Uterus (tissue), 4 donors: Measurements from ENCODE around the gene SLFN12. TPM values are rescaled to one million over a fixed set of nuclear protein-coding genes. Genes with fewer than 3 reads are reported as not detected.

Source experiments
- DNase-seq, 2 donors: peaks; one replicate each; pipeline ENCODE4 v3.0.0-alpha.2; 2019 to 2020
- H3K27ac ChIP-seq, 2 donors: fragments of 200-600 bp; sonication (generic); 1 replicate in 1 of 2; 2 replicates in 1 of 2; pipeline ENCODE4 v1.5.1; 2016 to 2018
- H3K27me3 ChIP-seq, 2 donors: fragments of 200-600 bp; sonication (generic); one replicate each; pipeline ENCODE4 v1.5.1; 2018 to 2019; ENCODE audit warnings: control low read depth in 1 of 2
- H3K36me3 ChIP-seq, 2 donors: fragments of 200-600 bp; sonication (generic); one replicate each; pipeline ENCODE4 v1.5.1; 2019; ENCODE audit warnings: control low read depth in 1 of 2
- H3K4me1 ChIP-seq, 2 donors: fragments of 200-600 bp; sonication (generic); one replicate each; pipeline ENCODE4 v1.5.1; 2018 to 2019; ENCODE audit warnings: control low read depth in 1 of 2
- H3K4me3 ChIP-seq, 2 donors: fragments of 200-600 bp; sonication (generic); 1 replicate in 1 of 2; 2 replicates in 1 of 2; pipeline ENCODE4 v1.5.1; 2018 to 2019; ENCODE audit warnings: mild to moderate bottlenecking in 1 of 2
- H3K9me3 ChIP-seq, 2 donors: fragments of 200-600 bp; sonication (generic); one replicate each; pipeline ENCODE4 v1.5.1; 2019; ENCODE audit warnings: control low read depth in 1 of 2
- POLR2A ChIP-seq, 2 donors: fragments of 450-650 bp; IDR thresholded peaks; one replicate each; pipeline ENCODE4 v1.6.1; 2016; ENCODE audit warnings: antibody characterized with exemption in 2 of 2, mild to moderate bottlenecking in 1 of 2, moderate library complexity in 1 of 2
- intact Hi-C: fragments of 100-400 bp; cut with DNase I; formaldehyde crosslinking; loops from one replicate; pipeline ENCODE4 v1.15.1; 2023; ENCODE audit warnings: low total_unique reads
- total RNA-seq, 4 donors: library from RNA; depleted of rRNA in 3 of 4; stranded (reverse); fragments of >200 nt in 3 of 4; gene quantifications; one replicate each; pipeline versions ENCODE4 v1.1.0 to v1.2.4, GENCODE V29; 2014 to 2023
- TF ChIP-seq, protein P1 (sequence below), 4 experiments: fragments of 200-600 bp in 2 of 4; fragments of 450-650 bp in 2 of 4; sonication (generic) in 2 of 4; IDR thresholded peaks; one replicate each; pipeline ENCODE4 v1.5.1; 2016 to 2019; ENCODE audit warnings: antibody characterized with exemption in 4 of 4, mild to moderate bottlenecking in 2 of 4, moderate library complexity in 1 of 4
- donor health status: DM: yes; HTN: yes; CAD: no.

The SLFN12 gene
- total RNA-seq, 4 donors from 2014 or later = 6.8 to 60.4 (median 12.9) TPM

GRCh38 chr17:35373534-35373983 lies 58.7 kb downstream of the SLFN12 start, which contains the start of gene SLFN11:
SLFN11 (minus strand) TSS chr17:35373621; CDS start chr17:35363807, 9,814 bp downstream.
- peaks cover 0 to 5% of the 10 kb centered on the region in 2 donors for H3K4me1 ChIP-seq
- H3K27ac ChIP-seq = peak within 1 kb of the TSS; percentile 91 to 98
- TF ChIP-seq, protein P1, sequence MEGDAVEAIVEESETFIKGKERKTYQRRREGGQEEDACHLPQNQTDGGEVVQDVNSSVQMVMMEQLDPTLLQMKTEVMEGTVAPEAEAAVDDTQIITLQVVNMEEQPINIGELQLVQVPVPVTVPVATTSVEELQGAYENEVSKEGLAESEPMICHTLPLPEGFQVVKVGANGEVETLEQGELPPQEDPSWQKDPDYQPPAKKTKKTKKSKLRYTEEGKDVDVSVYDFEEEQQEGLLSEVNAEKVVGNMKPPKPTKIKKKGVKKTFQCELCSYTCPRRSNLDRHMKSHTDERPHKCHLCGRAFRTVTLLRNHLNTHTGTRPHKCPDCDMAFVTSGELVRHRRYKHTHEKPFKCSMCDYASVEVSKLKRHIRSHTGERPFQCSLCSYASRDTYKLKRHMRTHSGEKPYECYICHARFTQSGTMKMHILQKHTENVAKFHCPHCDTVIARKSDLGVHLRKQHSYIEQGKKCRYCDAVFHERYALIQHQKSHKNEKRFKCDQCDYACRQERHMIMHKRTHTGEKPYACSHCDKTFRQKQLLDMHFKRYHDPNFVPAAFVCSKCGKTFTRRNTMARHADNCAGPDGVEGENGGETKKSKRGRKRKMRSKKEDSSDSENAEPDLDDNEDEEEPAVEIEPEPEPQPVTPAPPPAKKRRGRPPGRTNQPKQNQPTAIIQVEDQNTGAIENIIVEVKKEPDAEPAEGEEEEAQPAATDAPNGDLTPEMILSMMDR (IDR thresholded peaks at IDR 0.05) = no peak
- TF ChIP-seq POLR2A (IDR thresholded peaks at IDR 0.05) = peak; percentile 83 to 99
- H3K9me3 ChIP-seq = no peaks in the 10 kb centered on the region
- no peaks in the 10 kb centered on the region for H3K27me3 ChIP-seq
- DNase-seq = peak; percentile 89 to 90
- intact Hi-C loops = no loop called here
- peak within 1 kb of the TSS; percentile 57 to 68 for H3K4me3 ChIP-seq
- no peaks in the 10 kb centered on the region for H3K36me3 ChIP-seq

- no peaks in the 10 kb centered on the region for H3K36me3 ChIP-seq
- peaks cover 0 to 5% of the 10 kb centered on the region in 2 donors for H3K4me1 ChIP-seq
- DNase-seq = peak in 1 of 2 donors; percentile 25
- H3K27ac ChIP-seq = peak overlapping the region; percentile 91 to 98
- peak overlapping the region; percentile 57 to 68 for H3K4me3 ChIP-seq
- intact Hi-C loops = no loop called here
- no peaks in the 10 kb centered on the region for H3K27me3 ChIP-seq
- TF ChIP-seq, protein P1 (IDR thresholded peaks at IDR 0.05) = no peak
- H3K9me3 ChIP-seq = no peaks in the 10 kb centered on the region
These were observed 59.3 kb downstream of the SLFN12 start for GRCh38 chr17:35372846-35373533.

DNA sequence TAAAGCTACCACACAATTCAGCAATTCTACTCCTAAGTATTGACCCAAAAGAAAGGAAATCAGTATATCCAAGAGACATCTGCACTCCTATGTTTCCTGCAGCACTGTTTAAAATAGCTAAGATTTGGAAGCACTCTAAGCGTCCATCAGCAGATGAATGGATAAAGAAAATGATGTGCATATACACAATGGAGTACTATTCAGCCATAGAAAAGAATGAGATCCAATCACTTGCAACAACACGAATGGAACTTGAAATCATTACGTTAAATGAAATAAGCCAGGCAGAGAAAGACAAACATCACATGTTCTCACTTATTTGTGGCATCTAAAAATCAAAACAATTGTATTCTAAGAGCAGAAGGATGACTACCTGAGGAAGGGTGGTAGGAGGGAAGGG lies 60.4 kb downstream of the SLFN12 start:
- intact Hi-C loops = no loop called here
- Histone ChIP-seq H3K4me3 (no peak overlapping the region), H3K4me1 (peaks cover 0 to 5% of the 10 kb centered on the region in 2 donors)

GRCh38 chr17:35368081-35368830 lies 64.0 kb downstream of the SLFN12 start:
- Histone ChIP-seq H3K4me1 (no peaks in the 10 kb centered on the region), H3K9me3 (no peaks in the 10 kb centered on the region), H3K27me3 (no peaks in the 10 kb centered on the region), H3K36me3 (no peaks in the 10 kb centered on the region), H3K4me3 (no peak overlapping the region), H3K27ac (no peak overlapping the region)
- no peak for DNase-seq
- intact Hi-C loops = no loop called here
- TF ChIP-seq, protein P1 (IDR thresholded peaks at IDR 0.05) = no peak
- no peak for TF ChIP-seq POLR2A (IDR thresholded peaks at IDR 0.05)

More for the DNA sequence above, 60.4 kb downstream of the SLFN12 start:
- H3K9me3 ChIP-seq = no peaks in the 10 kb centered on the region
- DNase-seq = no peak
- no peak overlapping the region for H3K27ac ChIP-seq
- no peaks in the 10 kb centered on the region for H3K27me3 ChIP-seq
- TF ChIP-seq, protein P1 (IDR thresholded peaks at IDR 0.05) = no peak
- no peak for TF ChIP-seq POLR2A (IDR thresholded peaks at IDR 0.05)
- H3K36me3 ChIP-seq = no peaks in the 10 kb centered on the region

- TF ChIP-seq POLR2A (IDR thresholded peaks at IDR 0.05) = no peak
- TF ChIP-seq, protein P1 (IDR thresholded peaks at IDR 0.05) = no peak
- DNase-seq = no peak
- no peaks in the 10 kb centered on the region for H3K9me3 ChIP-seq
- no peaks in the 10 kb centered on the region for H3K4me1 ChIP-seq
- H3K27ac ChIP-seq = no peak overlapping the region
- no peaks in the 10 kb centered on the region for H3K27me3 ChIP-seq
- H3K4me3 ChIP-seq = no peak overlapping the region
- no peaks in the 10 kb centered on the region for H3K36me3 ChIP-seq
- intact Hi-C loops = no loop called here
These were observed 71.3 kb downstream of the SLFN12 start for GRCh38 chr17:35361027-35361426.
